Hepatocyte (in vitro differentiated cells): ENCODE results near the gene ASIC1.

Experiments used
- EZH2 ChIP-seq: fragments of 200-600 bp; sonication (generic); IDR thresholded peaks from 2 replicates; pipeline ENCODE4 v1.6.1; 2016; ENCODE audit warnings: antibody characterized with exemption, mild to moderate bottlenecking, borderline replicate concordance
- EZH2phosphoT487 ChIP-seq: fragments of 200-600 bp; sonication (generic); IDR thresholded peaks from one replicate; pipeline ENCODE4 v1.6.1; 2018; ENCODE audit warnings: antibody characterized with exemption, mild to moderate bottlenecking, low read depth, moderate library complexity; ENCODE audit not compliant: unreplicated experiment, severe bottlenecking

GRCh38 chr12:50106907-50107306 is 49.5 kb downstream of the ASIC1 start:
- TF ChIP-seq EZH2 (no peak), EZH2phosphoT487 (no peak)
